GM13977 (cell line): ENCODE results near the gene SP100.

Experiments
- DNase-seq: peaks from one replicate; pipeline ENCODE4 v3.0.0; 2012; ENCODE audit warnings: low spot score
- CTCF ChIP-seq: IDR thresholded peaks from 2 replicates; pipeline ENCODE4 v1.5.1; 2012; ENCODE audit warnings: mild to moderate bottlenecking, control low read depth; ENCODE audit not compliant: insufficient read depth; ENCODE audit errors: extremely low read depth, missing control alignments
- in situ Hi-C: fragments of 300-500 bp; cut with MboI; formaldehyde crosslinking; loops from one replicate; pipeline ENCODE4 v1.12.0; 2022; ENCODE audit warnings: low sequenced_read_pairs, low pct_unique_long_range_greater_than_20kb, mixed read lengths, inconsistent platforms; ENCODE audit not compliant: unreplicated experiment

Gene SP100

GRCh38 chr2:230417436-230417835 lies 1.4 kb downstream of the SP100 start:
- no peak for DNase-seq
- in situ Hi-C loops: no loop called here
- TF ChIP-seq CTCF: no peak

GRCh38 chr2:230418341-230419016 lies 2.5 kb downstream of the SP100 start:
- in situ Hi-C loops: no loop called here
- DNase-seq: no peak
- TF ChIP-seq CTCF: no peak

GRCh38 chr2:230419181-230419580 lies 3.2 kb downstream of the SP100 start:
- TF ChIP-seq CTCF: no peak
- no peak for DNase-seq
- in situ Hi-C loops: no loop called here

- no peak for TF ChIP-seq CTCF
- in situ Hi-C loops: no loop called here
- no peak for DNase-seq
These were observed 6.1 kb downstream of the SP100 start for GRCh38 chr2:230422149-230422548.

GRCh38 chr2:230423851-230424458 lies 8.0 kb downstream of the SP100 start:
- no peak for DNase-seq
- in situ Hi-C loops: no loop called here
- TF ChIP-seq CTCF: no peak

GRCh38 chr2:230425377-230425776 lies 9.4 kb downstream of the SP100 start:
- TF ChIP-seq CTCF: no peak
- DNase-seq: no peak
- in situ Hi-C loops: no loop called here
